Measurements from ENCODE around the gene LHX4.

The LHX4 gene

DNA sequence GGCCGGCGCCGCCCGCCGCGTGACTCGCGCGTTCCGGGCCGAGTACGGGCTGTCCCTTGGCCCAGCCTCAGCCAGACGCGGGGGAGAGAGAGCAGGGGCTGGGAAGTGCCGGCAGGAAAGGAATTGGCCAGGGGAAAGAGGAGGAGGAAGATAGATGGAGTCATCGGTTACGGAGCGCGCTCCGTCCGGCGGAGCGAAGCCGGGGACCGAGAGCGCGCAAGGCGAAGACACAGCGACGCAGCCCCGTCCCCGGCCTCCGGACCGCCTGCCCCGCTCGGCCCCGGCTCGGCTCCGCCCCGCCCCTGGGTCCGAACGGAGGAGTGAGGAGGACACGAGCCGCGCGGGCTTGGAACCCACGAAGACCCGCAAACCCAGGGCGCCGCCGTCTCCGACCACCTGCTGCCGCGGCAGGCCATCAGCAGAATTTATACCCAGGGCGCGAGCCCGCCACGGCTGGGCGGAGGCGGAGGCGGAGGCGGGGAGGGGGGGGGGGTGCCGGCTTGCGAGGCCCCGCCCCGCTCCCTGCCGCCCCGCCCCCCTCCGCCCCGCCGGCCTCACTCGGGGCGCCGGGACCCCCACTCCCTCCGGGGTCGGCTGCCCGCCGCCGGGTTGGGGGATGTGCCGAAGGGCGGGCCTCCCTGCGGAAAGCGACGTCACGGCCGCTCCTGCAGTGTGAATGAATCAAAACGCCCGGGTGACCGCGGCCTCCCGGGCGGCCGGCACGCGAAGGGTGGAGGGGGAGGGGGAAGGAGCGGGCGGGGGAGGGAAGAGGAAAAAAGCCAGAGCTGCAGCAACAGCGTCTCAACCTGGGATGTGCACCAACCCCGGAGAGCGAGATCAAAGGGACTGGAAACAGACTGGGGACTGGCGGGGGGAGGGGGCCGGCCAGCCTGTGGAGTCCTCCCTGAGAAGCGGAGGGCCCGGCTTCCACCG lies at the start of gene LHX4:
LHX4 (plus strand) TSS at position 782 of the 933 bp plus-strand sequence. CDS start 266 bp downstream, outside the sequence.
- peak; percentile 52 for DNase-seq

- peak; percentile 52 for DNase-seq
Observed at GRCh38 chr1:180181048-180181447, 49.0 kb upstream of the LHX4 start.

DNA sequence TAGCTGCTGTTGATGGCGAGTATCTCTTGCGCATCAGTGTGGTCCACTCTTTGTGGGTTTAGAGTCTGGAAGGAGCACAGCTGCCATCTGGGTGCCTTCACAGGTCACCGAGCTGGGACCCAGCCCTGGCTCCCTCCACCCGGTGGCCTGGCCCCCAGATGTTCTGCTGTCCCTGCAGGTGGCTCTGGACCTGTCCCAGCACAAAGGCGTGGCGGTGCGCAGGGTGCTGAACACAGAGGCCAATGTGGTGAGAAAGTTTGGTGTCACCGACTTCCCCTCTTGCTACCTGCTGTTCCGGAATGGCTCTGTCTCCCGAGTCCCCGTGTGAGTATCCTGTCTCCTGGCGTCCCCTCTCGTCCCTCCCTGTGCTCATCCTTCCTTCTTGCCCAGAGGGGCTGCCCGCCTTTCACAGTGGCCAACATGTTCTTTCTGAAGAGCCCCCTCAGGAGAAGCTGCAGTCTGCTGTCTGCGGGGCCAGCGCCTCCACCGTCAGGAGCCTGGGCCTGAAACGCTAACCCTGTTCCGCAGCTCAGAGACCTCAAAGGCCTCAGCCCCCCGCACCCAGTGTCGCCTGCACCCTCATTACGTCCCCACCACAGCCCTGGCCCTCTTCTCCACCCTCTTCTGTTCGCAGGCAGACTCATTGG lies 47.9 kb upstream of the LHX4 start:
- no peak for DNase-seq

DNA sequence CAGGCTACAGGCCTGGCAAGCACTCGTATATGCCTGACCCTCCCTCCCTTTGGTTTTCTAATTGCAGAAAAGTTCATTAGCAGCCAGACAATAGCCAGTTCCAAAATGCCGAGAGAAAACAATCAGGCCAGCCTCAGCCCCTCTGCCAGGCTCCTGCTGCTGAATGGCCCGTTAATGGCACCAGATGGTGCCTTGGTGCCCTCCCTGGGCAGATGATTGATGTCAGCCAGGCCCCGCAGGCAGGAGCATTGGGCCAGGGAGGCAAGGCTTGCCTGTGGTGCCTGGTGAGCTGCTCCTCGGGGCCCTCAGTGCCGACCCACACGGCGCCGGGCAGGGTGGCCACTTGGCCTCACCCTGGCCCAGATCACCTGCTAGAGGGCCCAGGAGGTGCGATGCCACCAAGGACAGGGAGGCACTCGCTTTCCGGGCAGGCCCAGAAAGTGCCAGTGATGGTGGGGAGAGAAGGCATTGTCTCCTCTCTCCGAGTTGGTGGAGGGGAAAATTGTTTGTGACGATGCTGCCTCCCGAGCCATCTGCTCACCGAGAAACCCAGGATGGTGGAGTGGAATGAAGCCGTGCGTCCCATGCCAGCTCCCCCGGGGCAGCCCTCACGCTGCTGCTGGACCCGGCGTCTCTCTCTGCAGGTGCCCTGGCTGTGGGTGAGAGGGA lies 47.3 kb upstream of the LHX4 start:
- no peak for DNase-seq

DNA sequence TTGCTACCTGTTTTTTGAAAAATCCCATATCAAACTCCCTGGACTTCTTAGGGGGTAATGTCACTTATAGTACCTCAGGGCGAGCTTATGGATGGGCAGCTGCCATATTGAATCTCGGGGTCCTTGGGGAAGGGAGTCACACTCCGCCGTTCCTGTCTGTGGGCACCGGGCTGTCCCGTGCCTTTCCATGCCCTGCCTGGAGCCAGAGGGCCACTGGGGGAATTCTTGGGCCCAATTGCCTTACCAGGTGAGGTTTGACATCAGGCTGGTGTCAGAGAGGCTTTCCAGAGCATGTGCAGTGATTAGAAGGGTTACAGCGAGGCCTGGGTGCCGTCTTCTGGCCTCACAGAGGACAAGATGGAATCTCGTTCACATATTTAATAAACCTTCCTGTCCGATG lies 46.6 kb upstream of the LHX4 start:
- DNase-seq, result no peak

DNA sequence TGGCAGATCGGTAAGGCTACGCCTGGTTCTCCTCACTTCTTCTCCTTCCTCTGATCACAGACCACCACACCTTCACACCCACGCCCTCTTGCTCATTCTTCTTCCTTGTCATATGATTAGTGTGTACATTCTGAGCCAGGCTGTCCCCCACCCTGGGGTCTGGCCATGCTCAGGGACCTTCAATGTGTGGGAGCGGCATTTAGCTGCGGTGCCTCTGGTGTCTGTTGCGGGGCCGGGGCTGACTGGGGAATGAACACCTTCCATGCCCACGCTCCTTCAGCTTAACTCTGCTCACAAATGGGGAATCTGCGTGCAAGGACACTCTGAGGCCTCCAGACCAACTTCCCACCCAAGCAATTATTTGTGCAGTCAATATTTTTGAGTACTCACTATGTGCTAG lies 46.0 kb upstream of the LHX4 start:
- DNase-seq, result no peak

GRCh38 chr1:180185281-180185680 lies 44.8 kb upstream of the LHX4 start:
- no peak for DNase-seq

DNA sequence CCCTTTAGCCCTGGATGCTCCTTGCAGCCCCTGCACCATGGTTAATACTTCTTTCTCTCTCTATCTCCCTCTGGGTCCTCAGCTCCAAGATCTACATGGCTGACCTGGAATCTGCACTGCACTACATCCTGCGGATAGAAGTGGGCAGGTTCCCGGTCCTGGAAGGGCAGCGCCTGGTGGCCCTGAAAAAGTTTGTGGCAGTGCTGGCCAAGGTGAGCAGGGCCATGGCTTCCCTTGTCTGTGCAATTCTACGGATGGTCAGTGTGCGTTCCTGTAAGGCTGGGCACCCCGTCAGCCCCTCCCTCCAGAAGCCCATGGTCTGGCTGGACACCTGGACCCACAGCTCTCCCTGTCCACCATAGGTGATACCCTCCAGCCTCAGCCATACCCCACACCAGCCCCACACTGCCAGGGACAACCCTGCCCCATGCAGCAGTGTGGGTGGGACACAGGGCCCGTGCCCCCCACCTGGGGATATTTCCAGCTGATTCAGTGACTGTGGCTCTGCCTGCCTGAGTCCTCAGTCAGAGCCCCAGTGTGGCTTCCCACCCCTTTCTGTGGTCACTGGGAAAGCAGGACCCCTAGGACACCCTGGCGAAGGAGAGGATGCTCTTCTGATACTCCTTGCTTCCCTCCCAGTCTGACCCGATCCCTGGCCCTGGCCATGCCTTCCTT lies 44.0 kb upstream of the LHX4 start:
- no peak for DNase-seq

GRCh38 chr1:180186831-180187230 lies 43.2 kb upstream of the LHX4 start:
- DNase-seq, result no peak

- no peak for DNase-seq
Observed at GRCh38 chr1:180187626-180188025, 42.4 kb upstream of the LHX4 start.

GRCh38 chr1:180188091-180188506 lies 42.0 kb upstream of the LHX4 start:
- DNase-seq, result peak; percentile 34

- no peak for DNase-seq
Observed at GRCh38 chr1:180188684-180189175, 41.3 kb upstream of the LHX4 start.

GRCh38 chr1:180190091-180190490 lies 40.0 kb upstream of the LHX4 start:
- DNase-seq, result no peak

DNA sequence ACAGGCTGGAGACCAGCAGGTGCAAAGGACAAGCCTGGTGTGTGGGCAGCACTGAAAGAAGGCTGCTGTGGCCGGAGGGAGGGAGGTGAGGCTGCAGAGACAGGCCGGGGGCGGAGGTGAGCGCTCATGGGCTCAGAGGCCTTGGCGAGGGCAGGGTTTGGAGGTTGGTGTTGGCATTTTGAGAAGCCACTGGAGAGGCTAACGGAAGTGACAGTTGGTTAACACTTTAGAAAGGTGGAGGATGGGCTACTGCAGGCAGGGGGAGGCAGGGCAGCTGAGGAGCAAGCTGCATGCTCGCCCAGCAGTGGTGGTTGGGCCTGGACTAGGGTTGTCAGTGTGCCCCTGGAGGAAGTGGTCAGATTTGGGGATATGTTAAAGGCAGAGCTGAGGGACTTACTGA lies 37.9 kb upstream of the LHX4 start:
- no peak for DNase-seq

DNA sequence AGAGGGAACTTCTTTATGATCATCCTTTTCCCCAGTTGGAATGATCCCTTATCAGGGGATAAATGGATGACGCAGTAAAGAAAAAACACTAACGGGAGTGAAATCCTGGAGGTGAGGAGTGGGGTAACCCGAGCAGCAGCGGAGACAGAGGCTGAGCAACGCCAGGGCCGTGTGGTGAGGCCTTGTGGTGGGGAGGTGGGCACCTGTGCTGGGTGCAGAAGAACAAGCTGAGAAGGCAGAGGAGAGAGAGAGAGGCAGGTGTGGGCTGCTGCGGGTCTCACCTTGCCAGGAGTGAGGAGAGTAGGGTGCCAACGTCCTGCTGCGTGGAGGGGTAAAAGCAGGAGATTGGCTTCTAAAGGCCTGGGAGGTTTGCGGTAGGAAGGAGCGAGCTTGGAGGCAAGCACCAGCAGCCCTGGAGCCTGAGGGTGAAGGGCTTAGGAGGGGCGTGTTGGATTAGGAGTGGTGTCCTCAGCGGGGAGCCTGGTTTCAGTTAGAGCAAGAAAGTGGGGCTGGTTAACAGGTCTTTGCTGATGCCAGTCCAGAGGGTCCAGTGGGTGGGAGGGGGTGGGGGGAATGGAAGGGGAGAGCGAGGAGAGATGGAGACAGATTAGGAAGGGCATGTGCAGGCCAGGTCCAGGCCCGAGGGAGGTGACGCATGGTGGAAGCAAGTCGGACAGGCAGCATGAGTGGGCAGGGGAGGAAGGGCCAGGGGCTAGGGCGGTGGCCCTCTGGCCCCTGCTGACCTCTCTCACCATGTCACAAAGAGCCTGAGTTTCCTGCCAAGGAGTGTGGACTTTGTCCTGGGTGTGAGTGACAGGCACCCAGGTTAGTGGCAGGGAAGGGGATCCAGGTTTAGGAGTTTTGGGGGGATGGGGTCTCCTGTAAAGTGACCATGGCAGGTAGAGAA lies 36.7 kb upstream of the LHX4 start:
- DNase-seq, result no peak

- DNase-seq, result no peak
Observed at GRCh38 chr1:180194048-180194425, 36.0 kb upstream of the LHX4 start.

GRCh38 chr1:180194546-180195207 lies 35.4 kb upstream of the LHX4 start:
- DNase-seq, result no peak

DNA sequence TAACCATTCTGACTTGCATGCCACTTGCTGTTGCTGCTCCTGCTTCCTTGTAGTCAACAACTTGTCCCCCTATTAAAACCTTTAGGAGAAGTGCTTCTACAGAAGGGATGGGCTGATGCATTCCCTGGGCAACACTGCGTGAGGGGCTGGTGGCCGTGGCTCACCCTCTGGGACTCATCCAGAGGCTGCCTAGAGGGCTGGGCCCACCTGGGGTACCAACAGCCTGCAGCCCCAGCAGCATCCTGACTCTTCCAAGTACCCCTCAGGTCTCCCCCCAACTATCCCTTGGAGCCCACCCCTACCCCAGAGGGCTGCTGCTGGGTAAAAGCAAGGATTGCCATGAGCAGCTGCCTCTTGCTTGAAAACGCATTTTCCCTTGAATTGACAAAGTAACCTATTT lies 34.7 kb upstream of the LHX4 start:
- DNase-seq, result no peak

GRCh38 chr1:180195916-180196315 lies 34.1 kb upstream of the LHX4 start:
- no peak for DNase-seq

- DNase-seq, result no peak
Observed at GRCh38 chr1:180196436-180197003, 33.5 kb upstream of the LHX4 start.

- no peak for DNase-seq
Observed at GRCh38 chr1:180197231-180197630, 32.8 kb upstream of the LHX4 start.

Data from stimulated activated CD8-positive, alpha-beta memory T cell treated with anti-CD3 and anti-CD28 coated beads, Interleukin-4, amount 100 ng/mL, for 48 hours (primary cell).